Measurements from ENCODE around the gene DHX15. TPM values are rescaled to one million over a fixed set of nuclear protein-coding genes. Genes with fewer than 3 reads are reported as not detected.

DHX15 gene
- total RNA-seq, 1 donor from 2014 or later = 225 TPM

DNA sequence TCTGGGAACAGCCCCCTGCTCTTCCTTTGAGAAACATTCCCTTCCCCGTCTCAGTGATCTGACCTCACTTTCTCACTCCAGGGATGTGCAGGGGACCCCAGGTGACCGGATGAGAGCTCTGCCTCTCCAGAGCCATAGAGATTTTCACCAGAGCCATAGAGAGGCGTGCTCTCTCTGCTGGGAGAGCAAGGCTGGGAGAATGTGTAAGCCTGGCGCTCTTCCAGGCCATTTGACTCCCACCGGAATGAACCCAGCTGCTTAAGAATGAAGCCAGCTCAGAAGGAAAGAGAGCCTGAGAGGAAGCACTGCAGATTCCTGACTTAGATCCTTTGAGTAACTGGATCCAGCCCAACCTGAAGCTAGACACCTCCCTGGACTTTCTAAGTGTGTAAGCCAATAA, 106.4 kb downstream of the DHX15 start:
- DNase-seq = no peak

Small RNAs within 50 kb of the gene (small RNA-seq; reads per million reads assigned to genes)
- gene MIR573 (not detected), gene RN7SL16P (not detected)

Other genes with a start within 250 kb of the DHX15 start
- not detected for gene SOD3, start 211.0 kb upstream of the DHX15 start, total RNA-seq

Data from occipital lobe (tissue), 3 donors.